Measurements from ENCODE around the gene JPH3.
A peak's percentile ranks its signal among the peaks of the same experiment; 100 is the strongest.
"Not testable (repeated sequence)": the region's sequence is repeated elsewhere in the genome, so short reads cannot be mapped to it uniquely, and the experiment has no call there.

The JPH3 gene

GRCh38 chr16:87708881-87709638 is 106.8 kb downstream of the JPH3 start:
- no peak for DNase-seq (ENCODE audit: low read depth in 2 of 3, low spot score in 2 of 3)

DNA sequence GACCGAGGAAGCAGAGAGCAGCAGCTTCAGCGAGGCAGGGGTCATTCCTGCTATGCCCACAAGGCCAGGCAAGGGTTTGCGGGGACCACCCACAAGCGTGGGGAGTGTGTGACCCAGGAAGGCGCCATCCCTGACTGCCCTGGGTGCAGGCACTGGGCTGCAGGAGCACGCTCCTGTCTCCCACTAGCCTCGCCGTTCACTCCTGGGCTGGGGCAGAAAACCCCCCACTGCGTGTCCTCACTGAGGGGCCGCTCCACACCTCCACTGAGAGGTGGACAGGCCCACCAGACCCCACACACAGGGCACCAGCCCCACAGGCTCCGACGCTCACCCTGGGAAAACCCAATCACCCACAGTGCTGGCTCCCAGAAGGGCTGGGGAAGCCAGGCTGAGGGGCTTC is 107.4 kb downstream of the JPH3 start:
- no peak for DNase-seq (ENCODE audit: low read depth in 2 of 3, low spot score in 2 of 3)

- no peak for DNase-seq (ENCODE audit: low read depth in 2 of 3, low spot score in 2 of 3)
Measured at GRCh38 chr16:87710887-87711286, 108.6 kb downstream of the JPH3 start.

DNA sequence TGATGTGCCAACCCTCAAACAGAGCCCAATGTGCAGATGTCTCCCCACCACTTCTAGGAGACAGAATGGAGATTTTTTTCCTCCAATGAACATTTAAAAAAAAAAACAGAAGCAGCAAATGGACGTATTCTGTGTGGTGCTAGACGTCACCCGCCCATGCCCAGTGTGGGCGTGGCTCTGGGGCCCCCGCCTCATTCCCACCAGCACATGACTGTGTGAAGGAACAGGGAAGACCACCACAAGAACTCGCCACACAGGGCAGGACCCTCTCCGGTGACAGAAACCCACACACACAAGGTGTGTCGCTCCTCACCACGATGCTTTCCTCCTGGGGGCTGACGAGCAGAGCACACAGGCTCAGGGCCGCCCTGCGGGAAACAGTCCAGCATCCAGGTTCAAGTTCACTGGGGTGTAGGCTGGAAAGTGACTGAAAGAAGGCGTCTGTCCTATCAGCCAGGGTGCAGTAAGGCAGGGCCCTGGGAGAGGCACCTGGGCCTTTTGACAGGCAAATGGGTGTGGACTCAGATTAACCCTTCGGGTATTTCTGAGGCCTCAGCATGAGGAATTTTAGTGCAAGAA is 110.0 kb downstream of the JPH3 start:
- DNase-seq (ENCODE audit: low read depth in 2 of 3, low spot score in 2 of 3), result no peak

- peak in 1 of 3 experiments; percentile 13 for DNase-seq (ENCODE audit: low read depth in 2 of 3, low spot score in 2 of 3)
Measured at GRCh38 chr16:87713451-87714229, 111.3 kb downstream of the JPH3 start.

GRCh38 chr16:87715231-87715630 is 112.9 kb downstream of the JPH3 start:
- DNase-seq (ENCODE audit: low read depth in 2 of 3, low spot score in 2 of 3), result no peak

DNA sequence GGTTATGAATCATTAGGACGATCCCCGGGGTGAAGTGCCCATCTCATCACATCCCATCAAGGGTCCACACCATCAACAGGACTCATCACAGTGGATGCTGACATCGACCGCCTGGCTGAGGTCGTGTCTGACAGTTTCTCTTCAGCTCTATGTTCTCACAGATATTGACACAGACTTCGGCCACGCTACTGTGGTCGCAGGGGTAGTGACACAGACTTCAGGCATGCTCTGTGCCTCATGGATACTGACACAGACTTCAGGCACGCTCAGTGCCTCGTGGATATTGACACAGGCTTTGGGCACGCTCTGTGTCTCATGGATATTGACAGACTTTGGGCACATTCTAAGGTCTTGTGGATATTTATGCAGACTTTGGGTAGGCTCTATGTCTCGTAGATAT is 113.3 kb downstream of the JPH3 start:
- no peak for DNase-seq (ENCODE audit: low read depth in 2 of 3, low spot score in 2 of 3)

GRCh38 chr16:87718831-87719230 is 116.5 kb downstream of the JPH3 start:
- not testable (repeated sequence) for DNase-seq (ENCODE audit: low read depth in 2 of 3, low spot score in 2 of 3)

DNA sequence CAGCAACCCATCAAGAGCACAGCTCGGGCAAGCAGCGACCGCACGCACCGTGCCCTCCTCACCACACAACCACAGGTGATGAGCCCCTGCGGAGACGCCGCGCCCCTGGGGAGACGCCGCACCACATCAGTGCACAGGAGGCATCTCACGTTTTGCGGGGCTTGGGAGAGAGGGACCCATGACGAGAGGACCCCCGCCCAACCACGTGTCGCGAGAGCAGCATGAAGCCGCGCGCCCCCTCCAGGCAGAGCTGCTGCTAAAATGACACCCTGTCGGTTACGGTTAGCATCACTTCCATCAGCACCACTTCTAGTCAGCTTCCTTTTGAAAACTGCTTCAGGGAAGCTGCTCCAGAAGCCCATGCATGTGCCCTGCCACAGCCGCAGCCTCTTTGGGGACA is 118.1 kb downstream of the JPH3 start:
- no peak for DNase-seq (ENCODE audit: low read depth in 2 of 3, low spot score in 2 of 3)

DNA sequence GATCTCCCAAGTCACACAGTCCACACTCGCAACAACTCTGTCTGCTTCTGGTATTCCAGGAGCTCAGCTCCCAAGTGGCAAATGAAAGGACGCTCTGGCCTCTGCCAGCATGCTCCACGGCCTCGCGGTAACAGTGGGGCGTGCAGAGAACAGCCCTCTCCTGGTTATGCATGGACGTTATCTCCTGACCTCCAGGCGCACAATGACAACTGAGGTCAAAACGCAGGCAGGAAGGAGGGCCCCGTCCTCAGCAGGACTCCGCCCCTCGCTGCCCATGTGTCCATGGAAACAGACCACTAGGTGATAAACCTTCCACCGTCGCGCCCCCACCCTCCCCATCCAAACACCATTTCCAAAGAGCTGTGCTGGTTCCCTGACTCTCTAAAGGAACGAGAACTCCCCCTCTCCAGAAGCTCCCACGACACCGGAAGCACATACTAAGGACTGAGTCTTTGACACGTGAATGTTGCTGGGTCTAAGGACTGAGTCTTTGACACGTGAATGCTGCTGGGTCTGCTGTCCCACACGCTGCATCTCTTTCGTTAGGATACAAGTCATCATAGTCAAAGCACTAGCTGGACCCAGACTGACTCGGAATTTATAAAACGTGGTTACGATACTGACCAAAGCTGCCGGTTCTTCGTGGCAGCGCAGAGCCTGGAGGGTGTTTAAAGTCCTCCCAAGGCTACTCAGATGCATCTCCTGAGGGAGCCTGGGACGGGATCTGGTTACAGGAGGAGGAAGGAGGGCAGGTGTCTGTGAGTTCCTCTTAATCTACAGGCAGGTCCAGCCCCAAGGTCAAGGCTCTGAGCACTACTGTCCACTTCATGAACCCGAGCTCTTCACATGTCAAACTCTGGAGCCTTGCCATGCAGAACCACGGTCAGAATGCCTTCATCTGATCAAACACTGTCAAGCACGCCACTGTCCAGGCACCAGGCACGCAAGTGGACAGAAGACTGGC is 119.6 kb downstream of the JPH3 start:
- no peak for DNase-seq (ENCODE audit: low read depth in 2 of 3, low spot score in 2 of 3)

DNA sequence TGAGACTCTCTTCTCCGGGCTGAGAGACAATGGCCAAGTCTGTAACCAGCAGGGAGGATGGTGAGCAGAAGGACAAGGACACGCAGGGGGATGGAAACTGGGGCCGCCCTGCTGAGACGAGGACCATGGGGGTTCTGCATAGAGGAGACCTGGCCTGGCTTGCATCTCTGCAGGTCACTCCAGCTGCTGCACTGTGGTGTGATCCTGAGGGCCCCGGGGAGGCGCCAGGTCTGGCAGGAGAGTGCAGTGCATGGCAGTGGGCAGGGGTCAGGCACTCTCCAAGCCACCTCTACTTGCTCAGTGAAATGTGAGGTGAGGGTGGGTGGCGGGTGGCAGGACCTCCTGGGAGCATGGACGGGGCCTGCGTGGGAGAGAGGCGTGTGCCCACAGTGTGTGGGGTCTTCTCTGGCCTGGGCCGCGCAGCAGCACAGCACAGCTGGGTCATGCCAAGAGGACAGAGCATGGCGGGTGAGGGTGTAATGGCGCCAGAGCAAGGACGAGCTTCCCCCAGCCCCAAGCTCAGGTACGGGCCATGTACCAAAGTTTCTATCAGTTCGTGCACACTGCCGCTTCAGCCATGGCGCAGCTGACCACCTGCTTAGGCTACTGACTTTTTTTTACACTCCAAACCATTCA is 120.4 kb downstream of the JPH3 start:
- no peak for DNase-seq (ENCODE audit: low read depth in 2 of 3, low spot score in 2 of 3)

DNA sequence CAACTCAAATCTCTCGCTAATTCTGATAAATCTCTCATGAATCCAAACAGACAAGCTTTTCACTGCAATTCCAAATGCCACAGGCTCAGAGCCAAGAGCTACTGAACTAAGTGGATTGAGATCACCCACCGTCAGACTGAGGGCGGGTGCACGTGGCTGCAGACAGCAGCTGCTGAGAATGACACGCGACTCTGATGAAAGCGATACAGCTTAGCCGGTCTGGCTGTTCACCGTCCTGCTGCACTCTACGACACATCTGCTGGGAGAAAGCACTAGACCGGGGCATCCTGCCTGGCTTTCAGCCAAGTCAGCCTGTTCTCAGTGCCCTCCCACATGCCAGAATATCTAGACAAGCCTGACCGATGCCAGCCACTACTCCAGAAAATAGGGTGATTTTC is 120.9 kb downstream of the JPH3 start:
- DNase-seq (ENCODE audit: low read depth in 2 of 3, low spot score in 2 of 3), result no peak

- DNase-seq (ENCODE audit: low read depth in 2 of 3, low spot score in 2 of 3), result peak in 1 of 3 experiments; percentile 9
Measured at GRCh38 chr16:87724490-87725291, 122.4 kb downstream of the JPH3 start.

- DNase-seq (ENCODE audit: low read depth in 2 of 3, low spot score in 2 of 3), result no peak
Measured at GRCh38 chr16:87725596-87726235, 123.4 kb downstream of the JPH3 start.

- DNase-seq (ENCODE audit: low read depth in 2 of 3, low spot score in 2 of 3), result not testable (repeated sequence)
Measured at GRCh38 chr16:87726577-87726976, 124.3 kb downstream of the JPH3 start.

- no peak for DNase-seq (ENCODE audit: low read depth in 2 of 3, low spot score in 2 of 3)
Measured at GRCh38 chr16:87727346-87727745, 125.0 kb downstream of the JPH3 start.

DNA sequence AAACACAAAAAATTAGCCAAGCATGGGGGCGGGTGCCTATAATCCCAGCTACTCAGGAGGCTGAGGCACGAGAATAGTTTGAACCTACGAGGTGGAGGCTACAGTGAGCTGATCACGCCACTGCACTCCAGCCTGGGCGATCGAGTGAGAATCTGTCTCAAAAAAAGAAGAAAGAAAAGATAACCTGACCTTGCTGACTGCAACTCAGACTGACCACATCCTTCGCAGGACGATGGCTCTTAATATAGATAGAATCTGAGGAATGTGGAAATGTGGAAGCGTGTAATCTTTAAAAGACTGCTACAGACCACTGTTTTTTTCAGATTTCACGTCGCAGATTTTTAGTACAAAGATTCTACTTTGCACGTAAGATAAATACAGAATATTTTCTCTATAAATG is 125.7 kb downstream of the JPH3 start:
- no peak for DNase-seq (ENCODE audit: low read depth in 2 of 3, low spot score in 2 of 3)

- no peak for DNase-seq (ENCODE audit: low read depth in 2 of 3, low spot score in 2 of 3)
Measured at GRCh38 chr16:87729266-87729954, 127.1 kb downstream of the JPH3 start.

GRCh38 chr16:87731607-87732006 is 129.3 kb downstream of the JPH3 start:
- DNase-seq (ENCODE audit: low read depth in 2 of 3, low spot score in 2 of 3), result no peak
